H9 (cell line): ENCODE measurements around the gene EXPH5. TPM values are rescaled to one million over a fixed set of nuclear protein-coding genes. Genes with fewer than 3 reads are reported as not detected.

Experiments
- DNase-seq: peaks from one replicate; pipeline ENCODE4 v3.0.0-alpha.2; 2017
- H2AFZ ChIP-seq: one replicate; pipeline ENCODE4 v1.6.1; 2013; ENCODE audit warnings: mild to moderate bottlenecking, low read length, control low read depth, moderate library complexity
- H2AK5ac ChIP-seq: 2 replicates; pipeline ENCODE4 v1.6.1; 2013; ENCODE audit warnings: low read length, control low read depth, mixed read lengths; ENCODE audit not compliant: insufficient read length
- H2BK120ac ChIP-seq: one replicate; pipeline ENCODE4 v1.6.1; 2013; ENCODE audit warnings: low read depth, mild to moderate bottlenecking, low read length, control low read depth, inconsistent platforms; ENCODE audit not compliant: poor library complexity, severe bottlenecking
- H2BK12ac ChIP-seq: 2 replicates; pipeline ENCODE4 v1.6.1; 2013; ENCODE audit warnings: low read length, control low read depth, mixed read lengths, low read depth; ENCODE audit not compliant: insufficient read length
- H2BK15ac ChIP-seq: 2 replicates; pipeline ENCODE4 v1.6.1; 2013; ENCODE audit warnings: low read depth, low read length, control low read depth
- H2BK20ac ChIP-seq: one replicate; pipeline ENCODE4 v1.6.1; 2013; ENCODE audit warnings: low read depth, mild to moderate bottlenecking, low read length, control low read depth, inconsistent platforms; ENCODE audit not compliant: poor library complexity, severe bottlenecking
- H2BK5ac ChIP-seq: 2 replicates; pipeline ENCODE4 v1.6.1; 2013; ENCODE audit warnings: low read length, control low read depth, mixed read lengths; ENCODE audit not compliant: insufficient read length
- H3K14ac ChIP-seq: 2 replicates; pipeline ENCODE4 v1.6.1; 2013; ENCODE audit warnings: low read length, control low read depth; ENCODE audit not compliant: insufficient read depth
- H3K18ac ChIP-seq: 2 replicates; pipeline ENCODE4 v1.6.1; 2013; ENCODE audit warnings: low read depth, mild to moderate bottlenecking, mixed read lengths, low read length, control low read depth; ENCODE audit not compliant: insufficient read length
- H3K23ac ChIP-seq: 2 replicates; pipeline ENCODE4 v1.6.1; 2013; ENCODE audit warnings: low read length, control low read depth, mixed read lengths, low read depth; ENCODE audit not compliant: insufficient read length
- H3K23me2 ChIP-seq: 2 replicates; pipeline ENCODE4 v1.6.1; 2013; ENCODE audit warnings: low read depth, mild to moderate bottlenecking, mixed read lengths, low read length, control low read depth; ENCODE audit not compliant: insufficient read length, poor library complexity, severe bottlenecking
- H3K27ac ChIP-seq: 2 replicates; pipeline ENCODE4 v1.5.1; 2013; ENCODE audit warnings: low read length, control low read depth, mixed read lengths, low read depth; ENCODE audit not compliant: insufficient read length
- H3K27me3 ChIP-seq: 2 replicates; pipeline ENCODE4 v1.6.1; 2013; ENCODE audit warnings: low read length, control low read depth, inconsistent platforms; ENCODE audit not compliant: insufficient read depth
- H3K4ac ChIP-seq: 2 replicates; pipeline ENCODE4 v1.6.1; 2013; ENCODE audit warnings: low read depth, mild to moderate bottlenecking, control low read depth, inconsistent platforms, low read length, moderate library complexity
- H3K4me1 ChIP-seq: 2 replicates; pipeline ENCODE4 v1.6.1; 2013; ENCODE audit warnings: low read length, control low read depth, inconsistent platforms; ENCODE audit not compliant: insufficient read depth
- H3K4me2 ChIP-seq: 2 replicates; pipeline ENCODE4 v1.6.1; 2013; ENCODE audit warnings: low read length, control low read depth, mixed read lengths; ENCODE audit not compliant: insufficient read length, insufficient read depth
- H3K56ac ChIP-seq: 2 replicates; pipeline ENCODE4 v1.6.1; 2013; ENCODE audit warnings: low read depth, mild to moderate bottlenecking, mixed read lengths, low read length, control low read depth; ENCODE audit not compliant: insufficient read length
- H3K79me1 ChIP-seq: 2 replicates; pipeline ENCODE4 v1.6.1; 2013; ENCODE audit warnings: low read depth, mild to moderate bottlenecking, moderate library complexity, low read length, control low read depth, inconsistent platforms; ENCODE audit not compliant: insufficient read depth, poor library complexity, severe bottlenecking
- H3K79me2 ChIP-seq: 2 replicates; pipeline ENCODE4 v1.6.1; 2013; ENCODE audit warnings: low read length, control low read depth, inconsistent platforms; ENCODE audit not compliant: insufficient read depth
- H3K9ac ChIP-seq: 2 replicates; pipeline ENCODE4 v1.6.1; 2013; ENCODE audit warnings: low read length, control low read depth, mixed read lengths; ENCODE audit not compliant: insufficient read length; ENCODE audit errors: extremely low read depth
- H3K9me3 ChIP-seq: one replicate; pipeline ENCODE4 v1.6.1; 2013; ENCODE audit warnings: low read depth, low read length, inconsistent platforms; ENCODE audit not compliant: control insufficient read depth
- H3T11ph ChIP-seq: one replicate; pipeline ENCODE4 v1.6.1; 2013; ENCODE audit warnings: mild to moderate bottlenecking, low read length, control low read depth, inconsistent platforms
- H4K20me1 ChIP-seq: one replicate; pipeline ENCODE4 v1.6.1; 2013; ENCODE audit not compliant: control insufficient read depth, insufficient read length, insufficient read depth
- H4K5ac ChIP-seq: 2 replicates; pipeline ENCODE4 v1.6.1; 2013; ENCODE audit warnings: low read depth, mild to moderate bottlenecking, mixed read lengths, low read length, control low read depth; ENCODE audit not compliant: insufficient read length
- H4K8ac ChIP-seq: replicated peaks from 2 replicates; pipeline ENCODE4 v1.6.1; 2013; ENCODE audit warnings: low read length, control low read depth, mixed read lengths, low read depth; ENCODE audit not compliant: insufficient read length
- H4K91ac ChIP-seq: 2 replicates; pipeline ENCODE4 v1.6.1; 2013; ENCODE audit warnings: low read depth, mild to moderate bottlenecking, moderate library complexity, mixed read lengths, low read length, control low read depth; ENCODE audit not compliant: insufficient read length
- H3K27ac Mint-ChIP-seq, 3 experiments: 2 replicates in 2 of 3; 3 replicates in 1 of 3; pipeline ENCODE4 v1.8.0; 2020 to 2021; ENCODE audit warnings: mixed read lengths in 3 of 3, mild to moderate bottlenecking in 1 of 3, moderate library complexity in 1 of 3
- H3K27me3 Mint-ChIP-seq: 2 replicates; pipeline ENCODE4 v1.8.0; 2021; ENCODE audit warnings: low read depth, mild to moderate bottlenecking, moderate library complexity, mixed read lengths
- H3K36me3 Mint-ChIP-seq, 3 experiments: 2 replicates in 2 of 3; 3 replicates in 1 of 3; pipeline ENCODE4 v1.8.0; 2020 to 2021; ENCODE audit warnings: low read depth in 3 of 3, mixed read lengths in 3 of 3; ENCODE audit not compliant: insufficient read depth in 1 of 3
- H3K4me1 Mint-ChIP-seq, 2 experiments: 2 replicates each; pipeline ENCODE4 v1.8.0; 2020; ENCODE audit warnings: mixed read lengths in 2 of 2
- H3K4me3 Mint-ChIP-seq, 2 experiments: 2 replicates in 1 of 2; 3 replicates in 1 of 2; pipeline ENCODE4 v1.8.0; 2020 to 2021; ENCODE audit warnings: mild to moderate bottlenecking in 2 of 2, mixed read lengths in 2 of 2, moderate library complexity in 1 of 2
- H3K9me3 Mint-ChIP-seq, 2 experiments: 2 replicates in 1 of 2; 3 replicates in 1 of 2; pipeline ENCODE4 v1.8.0; 2020; ENCODE audit warnings: mild to moderate bottlenecking in 2 of 2, mixed read lengths in 2 of 2, moderate library complexity in 1 of 2
- WGBS: extraction: QIAGEN DNeasy Blood & Tissue Kit; methylation state at CpG from one replicate; pipeline ENCODE4 v1.1.7; 2013; ENCODE audit warnings: missing lambda C conversion rate, low lambda C conversion rate, mixed read lengths; ENCODE audit not compliant: insufficient read length; ENCODE audit errors: extremely low coverage; 5-methylcytosine and 5-hydroxymethylcytosine counted together
- total RNA-seq: library from RNA; stranded (reverse); gene quantifications from 2 replicates; pipeline ENCODE4 v1.2.1, GENCODE V29; 2021
- TF ChIP-seq, protein P1 (sequence below): fragments of 200-600 bp; sonication (generic); conservative IDR thresholded peaks from 3 replicates; pipeline ENCODE4 v1.8.0; 2021; ENCODE audit warnings: antibody characterized with exemption, mild to moderate bottlenecking

EXPH5 gene
- total RNA-seq, 1 experiment from 2014 or later: 3.1 TPM

DNA sequence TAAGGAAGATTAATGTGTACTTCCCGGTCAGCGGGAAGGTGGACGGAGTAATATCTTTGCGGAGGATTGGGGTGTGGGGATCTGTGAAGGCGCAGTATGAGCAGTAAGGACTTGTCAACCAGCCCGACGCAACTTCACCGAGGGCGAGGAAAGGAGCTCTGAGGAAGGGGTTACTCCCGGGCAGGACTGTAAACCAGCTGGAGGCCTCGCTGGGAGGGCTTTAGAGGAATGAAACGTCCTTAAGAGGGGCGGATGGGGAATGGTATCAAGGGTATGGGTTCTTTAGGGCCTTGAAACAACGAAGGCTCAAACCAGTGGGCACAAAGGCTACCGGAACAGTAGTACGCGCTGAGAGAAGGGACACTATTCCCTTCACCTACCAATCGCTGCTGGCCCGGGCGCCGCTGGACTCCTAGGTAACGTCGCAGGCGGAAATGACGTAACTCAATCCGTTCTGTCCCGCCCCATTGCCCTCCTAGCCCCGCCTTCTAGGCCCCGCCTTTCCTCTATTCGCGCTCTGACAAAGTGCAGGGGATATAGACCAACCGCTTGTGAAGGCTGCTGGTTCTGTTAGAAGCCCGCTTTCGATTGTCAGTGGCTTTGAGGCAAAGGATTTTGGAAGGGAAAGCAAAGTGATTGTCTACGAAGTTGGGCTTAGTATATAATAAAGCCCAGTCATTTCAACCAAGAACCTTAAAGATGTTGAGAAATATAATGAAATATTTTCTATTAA is 126.3 kb downstream of the EXPH5 start, which contains the start of gene C11orf65:
TSS of gene C11orf65 (minus strand) at position 439 of the 733 bp plus-strand sequence. CDS start 5,970 bp downstream, outside the sequence.
- Histone ChIP-seq H2BK120ac (no peak within 1 kb of the TSS), H2AFZ (peak within 1 kb of the TSS; percentile 34), H3K14ac (peak within 1 kb of the TSS; percentile 88), H2BK15ac (no peak within 1 kb of the TSS), H3K79me1 (no peaks in the 10 kb centered on the region), H3K56ac (no peak within 1 kb of the TSS), H4K8ac (no peak within 1 kb of the TSS), H3K27ac (peak within 1 kb of the TSS; percentile 86), H3K27me3 (no peaks in the 10 kb centered on the region), H3K4ac (no peak within 1 kb of the TSS; the same call in 1 of the 2 replicates), H2BK12ac (no peak within 1 kb of the TSS), H3T11ph (no peak within 1 kb of the TSS), H2AK5ac (no peak within 1 kb of the TSS), H4K20me1 (no peaks in the 10 kb centered on the region), H3K18ac (peak within 1 kb of the TSS; percentile 92), H3K4me2 (peak within 1 kb of the TSS; percentile 70), H3K23ac (no peak within 1 kb of the TSS), H3K79me2 (no peaks in the 10 kb centered on the region), H3K9me3 (no peaks in the 10 kb centered on the region), H4K91ac (no peak within 1 kb of the TSS), H3K4me1 (no peaks in the 10 kb centered on the region), H2BK5ac (no peak within 1 kb of the TSS), H2BK20ac (no peak within 1 kb of the TSS), H4K5ac (peak within 1 kb of the TSS; percentile 13), H3K23me2 (peaks cover 3% of the 10 kb centered on the region), H3K9ac (peak within 1 kb of the TSS; percentile 94)
- Mint-ChIP-seq H3K27me3 (no peaks in the 10 kb centered on the region), H3K9me3 (no peaks in the 10 kb centered on the region; a peak in 1 of 5 replicates), H3K36me3 (no peaks in the 10 kb centered on the region; a peak in 2 of 7 replicates), H3K27ac (peak within 1 kb of the TSS; percentile 100), H3K4me3 (peak within 1 kb of the TSS; percentile 95 to 97), H3K4me1 (peaks cover 0 to 3% of the 10 kb centered on the region in 2 experiments; a peak in 1 of 4 replicates)
- no CpG with 5 or more reads among the region's 35 CpGs for WGBS
- DNase-seq: peak; percentile 96
- TF ChIP-seq, protein P1, sequence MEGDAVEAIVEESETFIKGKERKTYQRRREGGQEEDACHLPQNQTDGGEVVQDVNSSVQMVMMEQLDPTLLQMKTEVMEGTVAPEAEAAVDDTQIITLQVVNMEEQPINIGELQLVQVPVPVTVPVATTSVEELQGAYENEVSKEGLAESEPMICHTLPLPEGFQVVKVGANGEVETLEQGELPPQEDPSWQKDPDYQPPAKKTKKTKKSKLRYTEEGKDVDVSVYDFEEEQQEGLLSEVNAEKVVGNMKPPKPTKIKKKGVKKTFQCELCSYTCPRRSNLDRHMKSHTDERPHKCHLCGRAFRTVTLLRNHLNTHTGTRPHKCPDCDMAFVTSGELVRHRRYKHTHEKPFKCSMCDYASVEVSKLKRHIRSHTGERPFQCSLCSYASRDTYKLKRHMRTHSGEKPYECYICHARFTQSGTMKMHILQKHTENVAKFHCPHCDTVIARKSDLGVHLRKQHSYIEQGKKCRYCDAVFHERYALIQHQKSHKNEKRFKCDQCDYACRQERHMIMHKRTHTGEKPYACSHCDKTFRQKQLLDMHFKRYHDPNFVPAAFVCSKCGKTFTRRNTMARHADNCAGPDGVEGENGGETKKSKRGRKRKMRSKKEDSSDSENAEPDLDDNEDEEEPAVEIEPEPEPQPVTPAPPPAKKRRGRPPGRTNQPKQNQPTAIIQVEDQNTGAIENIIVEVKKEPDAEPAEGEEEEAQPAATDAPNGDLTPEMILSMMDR: no peak
